Measurements from ENCODE around the gene RABGAP1L.
A peak's percentile ranks its signal among the peaks of the same experiment; 100 is the strongest.
"Not testable (repeated sequence)": the region's sequence is repeated elsewhere in the genome, so short reads cannot be mapped to it uniquely, and the experiment has no call there.

Gene RABGAP1L

DNA sequence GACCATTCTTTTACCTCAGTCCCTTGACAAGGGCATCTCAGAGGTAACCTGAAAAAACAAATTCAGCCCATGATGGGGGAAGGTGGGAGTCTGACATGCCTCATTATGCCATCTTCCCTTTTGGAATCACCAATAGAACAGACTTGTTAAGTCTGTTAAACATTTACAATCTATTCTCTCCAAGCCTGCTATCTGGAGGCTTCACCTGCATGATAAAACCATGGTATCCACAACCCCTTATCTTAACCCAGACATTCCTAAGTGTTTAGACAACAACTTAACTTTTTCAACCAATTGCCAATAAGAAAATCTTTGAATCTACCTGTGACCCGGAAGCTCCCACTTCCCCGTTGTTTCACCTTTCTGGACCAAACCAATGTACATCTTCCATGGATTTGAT is 607.4 kb downstream of the RABGAP1L start:
- DNase-seq (ENCODE audit: low spot score) = no peak

DNA sequence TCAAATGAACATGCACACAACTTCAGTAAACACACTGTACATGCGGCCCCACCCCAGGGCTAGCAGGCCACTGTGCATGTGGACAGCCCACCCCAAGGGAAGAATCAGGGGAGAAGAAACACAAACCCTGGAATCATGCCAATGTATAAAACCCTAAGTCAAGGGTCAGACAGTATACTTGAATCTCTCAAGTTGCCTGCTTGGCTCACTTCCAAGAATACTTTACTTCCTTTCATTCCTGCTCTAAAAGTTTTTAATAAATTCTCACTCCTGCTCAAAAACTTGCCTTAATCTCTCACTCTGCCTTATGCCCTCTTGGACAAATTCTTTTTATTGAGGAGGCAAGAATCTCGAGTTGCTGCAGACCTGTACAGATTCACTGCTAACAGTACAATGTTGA is 609.2 kb downstream of the RABGAP1L start:
- no peak for DNase-seq (ENCODE audit: low spot score)

DNA sequence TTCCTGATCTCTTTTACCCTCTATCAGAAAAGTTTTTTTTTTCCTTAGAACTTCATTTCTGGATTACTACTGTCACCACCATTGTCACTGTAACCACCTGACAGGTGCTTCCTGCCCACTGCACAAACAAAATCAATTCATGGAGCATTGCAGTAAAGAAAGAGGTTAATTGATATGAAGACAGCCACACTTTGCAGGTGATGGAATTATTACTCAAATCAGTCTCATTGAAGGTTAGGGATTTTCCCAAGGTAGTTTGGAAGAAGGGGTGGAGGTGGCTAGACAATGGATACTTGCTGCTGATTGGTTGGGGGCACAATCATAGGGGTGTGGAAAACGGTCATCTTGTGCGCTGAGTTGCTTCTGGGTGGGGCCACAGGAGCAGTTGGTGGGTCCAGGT is 609.6 kb downstream of the RABGAP1L start:
- DNase-seq (ENCODE audit: low spot score) = no peak

- no peak for DNase-seq (ENCODE audit: low spot score)
Measured at GRCh38 chr1:174769961-174770549, 610.7 kb downstream of the RABGAP1L start.

GRCh38 chr1:174775621-174776020 is 616.3 kb downstream of the RABGAP1L start:
- no peak for DNase-seq (ENCODE audit: low spot score)

DNA sequence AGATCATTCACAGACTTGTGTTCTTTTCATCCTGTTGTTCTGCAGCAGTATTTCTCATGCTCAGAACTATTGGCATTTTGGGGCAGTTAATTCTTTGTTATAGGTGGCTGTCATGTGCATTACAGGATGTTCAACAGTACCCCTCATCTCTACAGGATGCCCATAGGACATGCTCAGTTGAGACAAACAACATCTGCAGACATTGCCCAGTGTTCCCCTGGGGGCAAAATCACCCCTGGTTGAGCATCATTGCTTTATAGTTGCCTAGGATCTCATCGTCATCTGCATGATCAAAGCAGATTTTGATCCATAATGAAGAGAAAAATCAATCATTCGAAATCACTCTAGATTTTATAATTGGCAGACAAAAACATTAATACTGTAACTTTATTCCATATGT is 617.9 kb downstream of the RABGAP1L start:
- no peak for DNase-seq (ENCODE audit: low spot score)

GRCh38 chr1:174785510-174785909 is 626.2 kb downstream of the RABGAP1L start:
- DNase-seq (ENCODE audit: low spot score) = no peak

DNA sequence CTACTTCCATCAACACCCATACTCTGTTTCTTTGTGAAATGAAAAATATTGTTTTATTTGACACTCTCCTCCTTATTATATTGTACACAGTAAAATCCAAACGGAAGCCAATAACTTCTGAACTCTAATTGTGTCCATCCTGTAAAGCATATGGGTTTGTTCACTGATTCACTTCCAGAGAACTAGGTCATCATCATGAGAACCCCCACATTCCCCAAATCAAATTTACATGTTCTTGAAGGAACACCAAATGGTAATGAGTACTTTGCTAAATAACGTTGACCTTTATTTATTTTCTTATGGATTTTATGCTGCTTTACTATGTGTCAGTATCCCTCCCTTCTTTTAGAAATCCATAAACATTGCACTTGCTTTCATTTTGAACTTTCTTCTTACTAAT is 627.0 kb downstream of the RABGAP1L start:
- DNase-seq (ENCODE audit: low spot score) = no peak

DNA sequence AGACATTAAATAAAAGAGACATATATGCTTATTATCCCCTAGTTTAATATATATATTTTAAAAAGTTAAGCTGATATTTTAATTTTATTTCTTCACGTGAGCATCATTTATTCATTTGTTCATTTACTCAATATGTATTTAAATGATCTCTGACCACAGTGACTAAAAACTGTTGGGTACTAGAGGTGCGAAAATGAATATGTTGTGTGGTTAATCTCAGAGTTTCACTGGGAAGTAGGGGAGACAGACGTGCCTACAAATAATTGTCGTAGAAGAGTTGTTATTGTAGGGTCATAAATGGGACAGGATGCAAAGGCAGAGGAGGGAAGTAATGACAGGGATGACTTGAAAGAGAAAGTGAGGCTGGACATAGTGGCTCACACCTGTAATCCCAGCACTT is 627.4 kb downstream of the RABGAP1L start:
- DNase-seq (ENCODE audit: low spot score) = no peak

DNA sequence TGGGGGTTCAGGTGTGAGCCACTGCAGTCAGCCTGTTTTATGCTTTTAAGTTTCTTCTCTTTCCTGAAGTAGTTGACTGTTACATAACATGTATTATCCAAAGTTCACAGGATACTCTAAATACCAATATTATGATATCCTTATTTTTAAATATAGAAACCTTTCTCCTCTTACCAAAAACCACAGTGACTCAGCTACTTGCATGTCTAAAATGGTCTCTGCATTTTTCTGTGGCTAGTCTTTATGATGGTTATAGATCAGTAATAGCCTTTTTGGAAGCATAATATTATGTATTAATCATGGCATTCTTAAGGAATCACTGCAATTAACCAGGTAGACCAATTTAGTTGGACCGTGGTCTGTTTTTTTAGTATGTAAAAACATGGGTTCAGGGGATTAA is 629.7 kb downstream of the RABGAP1L start:
- DNase-seq (ENCODE audit: low spot score) = no peak

GRCh38 chr1:174789399-174789798 is 630.1 kb downstream of the RABGAP1L start:
- no peak for DNase-seq (ENCODE audit: low spot score)

DNA sequence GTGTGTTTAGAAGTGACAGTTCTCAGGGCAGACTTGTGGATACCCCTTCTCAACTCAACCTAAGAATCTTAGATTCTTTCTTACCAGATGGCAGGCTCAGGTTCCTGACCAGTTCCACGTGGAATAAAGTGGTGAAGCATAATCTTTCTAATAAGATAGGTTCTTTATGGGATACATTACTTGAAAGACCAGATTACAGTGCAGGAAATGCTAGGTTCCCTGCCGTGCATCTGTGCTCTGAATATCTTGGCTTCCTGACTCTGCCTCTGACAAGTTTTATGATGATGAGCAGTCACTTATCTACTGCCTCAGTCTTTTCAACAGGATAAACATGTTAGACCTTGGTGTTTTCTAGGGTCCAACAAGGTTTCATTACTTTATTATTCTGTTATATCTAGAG is 632.5 kb downstream of the RABGAP1L start:
- DNase-seq (ENCODE audit: low spot score) = no peak

- DNase-seq (ENCODE audit: low spot score) = no peak
Measured at GRCh38 chr1:174794861-174795260, 635.5 kb downstream of the RABGAP1L start.

GRCh38 chr1:174795806-174796205 is 636.5 kb downstream of the RABGAP1L start:
- DNase-seq (ENCODE audit: low spot score) = no peak

DNA sequence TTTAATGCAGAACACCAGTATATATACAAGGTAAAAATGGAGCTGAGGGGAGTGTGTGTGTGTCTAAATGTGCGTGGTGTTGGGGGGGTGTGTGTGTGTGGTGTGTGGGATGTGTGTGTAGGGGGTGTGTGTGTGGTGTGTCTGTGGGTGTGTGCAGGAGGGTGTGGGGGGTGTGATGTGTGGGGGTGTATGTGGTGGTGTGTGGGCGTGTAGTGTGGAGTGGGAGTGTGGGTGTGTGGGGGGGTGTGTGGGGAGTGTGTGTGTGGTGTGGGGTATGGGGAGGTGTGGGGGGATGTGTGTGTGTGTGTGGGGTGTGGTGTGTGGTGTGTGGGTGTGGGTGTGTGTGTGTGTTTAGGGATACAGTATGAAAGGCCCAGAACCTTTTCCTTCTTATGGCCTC is 638.1 kb downstream of the RABGAP1L start:
- no peak for DNase-seq (ENCODE audit: low spot score)

DNA sequence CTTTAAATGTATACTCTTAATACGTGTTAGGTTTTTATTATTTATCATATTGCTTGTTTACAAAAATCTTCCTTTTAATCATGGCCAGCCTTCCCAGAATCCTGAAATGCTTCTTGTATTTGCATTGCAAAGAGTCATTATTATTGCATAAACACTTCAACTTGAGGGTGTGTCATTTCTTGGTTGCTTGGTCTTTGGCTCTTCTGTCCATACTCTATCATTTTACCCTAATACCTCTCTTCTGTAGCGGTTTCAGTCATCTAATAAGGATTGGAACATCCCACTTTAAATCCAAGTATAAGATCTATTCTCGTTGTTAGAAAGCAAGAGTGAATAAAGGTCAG is 639.8 kb downstream of the RABGAP1L start:
- no peak for DNase-seq (ENCODE audit: low spot score)

DNA sequence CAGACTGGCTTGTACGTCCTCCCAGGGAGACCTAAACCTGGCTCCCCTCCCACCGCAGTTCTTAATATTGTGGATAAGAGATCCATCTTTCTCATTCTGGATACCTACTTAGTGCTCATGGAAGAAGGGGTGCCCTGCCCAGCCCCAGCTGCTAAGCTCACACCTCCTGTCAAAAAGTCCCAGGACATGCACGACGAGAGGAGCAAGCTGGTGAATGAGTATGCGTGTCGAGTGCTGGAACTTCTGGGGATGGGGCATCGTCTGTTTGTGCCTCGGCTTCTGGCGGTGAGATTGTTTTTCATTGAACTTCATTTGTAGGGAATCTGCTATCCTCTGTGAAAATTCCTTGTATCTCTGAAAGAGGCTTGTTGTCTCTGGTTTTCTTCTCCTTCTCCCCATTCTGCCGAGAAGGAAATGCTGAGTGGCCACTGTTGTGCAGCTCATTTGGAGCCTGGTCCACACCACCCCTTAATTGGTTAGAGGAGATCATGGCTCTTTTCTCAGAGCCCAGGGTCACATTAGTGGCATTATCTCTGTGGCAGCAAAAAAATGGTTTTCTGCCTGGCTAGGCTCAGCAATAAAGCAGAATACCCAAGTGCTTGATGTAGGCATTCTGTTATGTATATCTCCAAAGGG is 641.0 kb downstream of the RABGAP1L start:
- DNase-seq (ENCODE audit: low spot score) = peak; percentile 66

DNA sequence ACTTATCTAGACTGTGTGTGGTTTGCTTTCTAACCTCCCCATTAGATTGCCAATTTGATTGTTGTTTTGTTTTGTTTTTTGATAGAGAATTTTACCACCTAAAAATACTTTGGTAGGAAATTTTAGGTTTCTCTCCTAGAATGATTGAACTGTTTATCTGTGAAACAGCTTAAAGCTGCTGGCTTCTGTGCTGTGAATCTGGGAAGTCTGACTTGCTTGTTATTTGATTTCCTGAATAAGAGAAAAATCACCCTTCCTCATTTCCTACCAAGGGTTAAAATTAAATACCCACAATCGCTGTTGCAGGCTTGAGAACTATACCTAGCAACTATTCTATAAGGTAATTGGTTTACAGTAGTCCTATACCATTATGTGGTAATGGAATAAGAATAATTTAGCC is 641.6 kb downstream of the RABGAP1L start:
- no peak for DNase-seq (ENCODE audit: low spot score)

GRCh38 chr1:174809755-174810280 is 650.5 kb downstream of the RABGAP1L start:
- no peak for DNase-seq (ENCODE audit: low spot score)

DNA sequence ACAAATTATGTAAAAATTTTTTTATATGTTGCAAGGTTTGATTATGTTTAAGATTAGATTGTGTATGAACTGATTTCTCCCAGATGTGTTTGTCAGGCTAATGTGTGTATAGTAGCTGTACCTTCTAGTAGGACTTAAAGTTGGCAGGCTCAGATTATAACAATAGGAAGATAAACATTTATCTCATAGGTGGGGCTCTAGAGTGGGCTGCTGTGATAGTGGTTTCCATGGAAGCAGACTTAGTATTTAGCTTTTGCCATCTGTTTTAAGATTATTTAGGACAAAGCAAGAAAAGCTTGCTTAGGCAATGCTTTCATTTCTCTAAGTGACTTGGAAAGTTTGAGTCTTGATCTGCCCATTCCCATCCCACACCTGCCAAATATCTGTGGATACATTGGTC is 652.7 kb downstream of the RABGAP1L start:
- DNase-seq (ENCODE audit: low spot score) = no peak

DNA sequence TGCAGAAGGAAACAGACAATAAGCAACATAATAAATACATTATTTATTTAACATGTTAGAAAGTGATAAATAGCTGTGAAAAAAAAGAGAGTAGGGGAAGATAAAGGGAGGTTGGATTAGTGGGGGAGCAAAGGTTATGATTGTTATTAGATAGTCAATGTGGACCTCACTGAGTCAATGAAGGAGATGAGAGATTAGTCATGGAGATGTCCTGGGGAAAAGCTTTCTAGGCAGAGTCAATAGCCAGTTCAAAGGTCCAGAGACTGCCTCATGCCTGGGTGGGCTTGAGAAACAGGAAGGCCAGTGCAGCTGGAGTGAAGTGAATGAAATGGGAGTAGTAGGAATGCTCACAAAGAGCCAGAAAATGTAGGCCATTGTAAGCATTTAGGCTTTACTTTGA is 653.3 kb downstream of the RABGAP1L start:
- DNase-seq (ENCODE audit: low spot score) = no peak

- no peak for DNase-seq (ENCODE audit: low spot score)
Measured at GRCh38 chr1:174815036-174815435, 655.7 kb downstream of the RABGAP1L start.

- DNase-seq (ENCODE audit: low spot score) = no peak
Measured at GRCh38 chr1:174815474-174815908, 656.2 kb downstream of the RABGAP1L start.

- not testable (repeated sequence) for DNase-seq (ENCODE audit: low spot score)
Measured at GRCh38 chr1:174816621-174817020, 657.3 kb downstream of the RABGAP1L start.

Data from left forelimb (tissue), 1 donor.